K562 (cell line): ENCODE data around the gene IPO11. TPM values are rescaled to one million over a fixed set of nuclear protein-coding genes. Genes with fewer than 3 reads are reported as not detected.

Source experiments
- CEBPZ ChIP-seq: fragments of 150-350 bp; IDR thresholded peaks from 2 replicates; pipeline ENCODE4 v1.6.1; 2014; ENCODE audit warnings: low read depth, mild to moderate bottlenecking, low read length, borderline replicate concordance
- FOXJ2 ChIP-seq: fragments of 200-800 bp; sonication (Bioruptor generic); IDR thresholded peaks from 2 replicates; pipeline ENCODE4 v1.6.1; 2016; ENCODE audit warnings: missing genetic modification characterization, missing compliant biosample characterization
- GABPA ChIP-seq: fragments of 200-800 bp; sonication (Bioruptor generic); conservative IDR thresholded peaks from 2 replicates; pipeline ENCODE4 v1.6.1; 2016; ENCODE audit warnings: low read depth, missing genetic modification characterization, missing compliant biosample characterization
- HMBOX1 ChIP-seq: sonication (generic); IDR thresholded peaks from 2 replicates; pipeline ENCODE4 v1.6.1; 2016
- MTA1 ChIP-seq: fragments of 450-650 bp; IDR thresholded peaks from 2 replicates; pipeline ENCODE4 v1.6.1; 2017; ENCODE audit warnings: borderline replicate concordance
- MTF1 ChIP-seq: fragments of 250-450 bp; sonication (Bioruptor Pico); IDR thresholded peaks from 2 replicates; pipeline ENCODE4 v1.9.0; 2021; ENCODE audit warnings: moderate library complexity, mild to moderate bottlenecking, inconsistent platforms, borderline replicate concordance
- NCOR1 ChIP-seq: fragments of 450-650 bp; IDR thresholded peaks from 2 replicates; pipeline ENCODE4 v1.6.1; 2016; ENCODE audit warnings: mild to moderate bottlenecking, moderate library complexity
- NFATC3 ChIP-seq: fragments of 450-650 bp; IDR thresholded peaks from 2 replicates; pipeline ENCODE4 v1.6.1; 2017; ENCODE audit warnings: mild to moderate bottlenecking
- RCOR1 ChIP-seq, 2 experiments: IDR thresholded peaks; 2 replicates each; pipeline ENCODE4 v1.6.1; 2012; ENCODE audit warnings: low read depth in 2 of 2, low read length in 2 of 2, borderline replicate concordance in 1 of 2, improper control_type of control experiment in 1 of 2
- SIN3A ChIP-seq, 2 experiments: fragments of 150-350 bp in 1 of 2; IDR thresholded peaks; 2 replicates each; pipeline ENCODE4 v1.6.1; 2011 to 2016; ENCODE audit warnings: borderline replicate concordance in 2 of 2, low read depth in 2 of 2, low read length in 2 of 2, mild to moderate bottlenecking in 2 of 2, moderate library complexity in 2 of 2; ENCODE audit not compliant: control insufficient read depth in 1 of 2
- SREBF1 ChIP-seq: fragments of 150-350 bp; IDR thresholded peaks from 2 replicates; pipeline ENCODE4 v1.6.1; 2014; ENCODE audit warnings: antibody characterized with exemption, low read depth, low read length, borderline replicate concordance
- TEAD4 ChIP-seq, 2 experiments: sonication (generic) in 1 of 2; formaldehyde crosslinking in 1 of 2; IDR thresholded peaks; 2 replicates each; pipeline versions ENCODE4 v1.6.1 to v1.8.0; 2012 to 2022; ENCODE audit warnings: borderline replicate concordance in 1 of 2, inconsistent platforms in 1 of 2, low read length in 1 of 2, mild to moderate bottlenecking in 1 of 2, missing genetic modification reagents in 1 of 2
- ZNF407 ChIP-seq: fragments of 450-650 bp; IDR thresholded peaks from 2 replicates; pipeline ENCODE4 v1.6.1; 2016; ENCODE audit warnings: low read depth
- ZNF707 ChIP-seq: fragments of 250-450 bp; sonication (Bioruptor Pico); conservative IDR thresholded peaks from 2 replicates; pipeline ENCODE4 v1.8.0; 2022; ENCODE audit warnings: inconsistent platforms, mild to moderate bottlenecking, moderate library complexity
- polyA plus RNA-seq, 8 experiments: library from polyadenylated mRNA; depleted of rRNA in 4 of 8; stranded (reverse) in 5 of 8; unstranded in 3 of 8; fragments of >200 nt; fragmentation: Nextera tagmentation in 2 of 8; fragmentation: Illumina TruSeq in 1 of 8; extraction: Ambion mirVana in 2 of 8; extraction: Trizol in 1 of 8; gene quantifications; 2 replicates each; pipeline versions ENCODE4 v1.2.1 to v1.2.3, GENCODE V29; 2011 to 2014; ENCODE audit warnings: inconsistent platforms in 1 of 8, missing spikeins in 1 of 8
- total RNA-seq, 7 experiments: library from RNA; depleted of rRNA in 6 of 7; stranded (reverse); fragments of >200 nt in 6 of 7; fragmentation: Illumina TruSeq in 2 of 7; extraction: Trizol in 2 of 7; gene quantifications; 2 replicates each; pipeline versions ENCODE4 v1.2.1 to v1.2.3, GENCODE V29; 2011 to 2021; ENCODE audit warnings: low replicate concordance in 1 of 7

The IPO11 gene
- total and polyA plus RNA-seq, 9 of the 15 experiments (the other 6 are each of a cell fraction or from before 2014, with no cell fraction given) = 38.7 to 96.0 (median 70.9) TPM

- no peak for TF ChIP-seq ZNF407
- TF ChIP-seq NCOR1 = peak; percentile 41; the same call in 1 of the 2 replicates
- TF ChIP-seq FOXJ2 = no peak
- no peak for TF ChIP-seq GABPA
- TF ChIP-seq SIN3A (IDR thresholded peaks at IDR 0.05; ENCODE audit: borderline replicate concordance in 2 of 2, control insufficient read depth in 1 of 2, low read depth in 2 of 2, low read length in 2 of 2) = no peak
- TF ChIP-seq NFATC3 = no peak
- no peak for TF ChIP-seq MTF1 (CRISPR knock-in tag)
- TF ChIP-seq TEAD4 (IDR thresholded peaks at IDR 0.05; ENCODE audit: low read length) = 0 out of 2 replicates have a peak, but pooled peaks have one; percentile 23
- no peak for TF ChIP-seq TEAD4 (CRISPR knock-in tag; IDR thresholded peaks at IDR 0.05; ENCODE audit: borderline replicate concordance)
- peak; percentile 73 for TF ChIP-seq HMBOX1
- 0 out of 2 replicates have a peak, but pooled peaks have one; percentile 7 for TF ChIP-seq ZNF707 (CRISPR knock-in tag)
- TF ChIP-seq MTA1 = no peak
- no peak for TF ChIP-seq SREBF1
- 0 out of 4 replicates have a peak, but pooled peaks of 1 of the 2 experiments have one; percentile 9 for TF ChIP-seq RCOR1 (IDR thresholded peaks at IDR 0.05; ENCODE audit: borderline replicate concordance in 1 of 2, low read depth in 2 of 2, low read length in 2 of 2)
- no peak for TF ChIP-seq CEBPZ
These were observed 6.0 kb downstream of the IPO11 start (continued) for GRCh38 chr5:62418462-62419076.
